Activated T-cell treated with anti-CD3 and anti-CD28 coated beads for 24 hours (primary cell): Measurements from ENCODE around the gene CHRNB1.
"Not testable (repeated sequence)": the region's sequence is repeated elsewhere in the genome, so short reads cannot be mapped to it uniquely, and the experiment has no call there.

Experiments used
- DNase-seq: peaks from one replicate; pipeline ENCODE4 v3.0.0-alpha.2; 2020; ENCODE audit warnings: low read depth

Gene CHRNB1

DNA sequence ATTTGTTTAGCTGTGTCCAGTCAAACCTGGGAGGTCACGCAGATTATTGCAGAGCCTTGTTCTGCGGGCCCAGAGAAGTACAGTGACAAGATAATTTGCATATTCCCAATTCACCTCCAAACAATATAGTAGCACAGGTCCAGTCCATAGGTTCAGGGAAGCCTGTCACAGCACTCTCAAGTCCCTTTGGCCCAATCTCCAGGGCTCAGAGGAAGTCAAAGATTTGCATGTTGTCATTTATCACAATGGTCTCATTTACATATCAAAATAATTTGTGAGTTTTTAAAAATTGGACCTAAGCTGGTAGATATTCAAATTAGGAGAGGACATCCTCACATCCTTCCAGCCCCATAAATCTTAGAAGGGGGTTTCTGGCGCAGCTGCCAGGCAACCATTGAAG is 22.6 kb downstream of the CHRNB1 start:
- no peak for DNase-seq

DNA sequence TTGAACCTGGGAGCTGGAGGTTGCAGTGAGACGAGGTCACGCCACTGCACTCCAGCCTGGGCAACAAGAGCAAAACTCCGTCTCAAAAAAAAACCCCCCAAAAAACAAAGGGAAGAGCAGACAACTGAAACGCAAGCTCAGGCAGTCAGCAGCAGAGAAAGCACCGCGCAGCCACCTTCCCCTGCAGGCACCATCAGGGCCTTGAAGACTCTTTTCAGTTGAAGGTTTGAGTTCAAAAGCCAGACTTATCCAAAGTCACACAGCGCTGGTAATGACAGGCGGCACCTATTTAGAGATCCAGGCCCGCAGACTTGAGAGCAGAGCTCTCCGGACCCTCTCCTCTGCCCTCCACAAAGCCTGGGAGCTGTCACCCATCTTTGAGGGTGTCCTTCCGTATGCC is 23.4 kb downstream of the CHRNB1 start:
- DNase-seq, result no peak

DNA sequence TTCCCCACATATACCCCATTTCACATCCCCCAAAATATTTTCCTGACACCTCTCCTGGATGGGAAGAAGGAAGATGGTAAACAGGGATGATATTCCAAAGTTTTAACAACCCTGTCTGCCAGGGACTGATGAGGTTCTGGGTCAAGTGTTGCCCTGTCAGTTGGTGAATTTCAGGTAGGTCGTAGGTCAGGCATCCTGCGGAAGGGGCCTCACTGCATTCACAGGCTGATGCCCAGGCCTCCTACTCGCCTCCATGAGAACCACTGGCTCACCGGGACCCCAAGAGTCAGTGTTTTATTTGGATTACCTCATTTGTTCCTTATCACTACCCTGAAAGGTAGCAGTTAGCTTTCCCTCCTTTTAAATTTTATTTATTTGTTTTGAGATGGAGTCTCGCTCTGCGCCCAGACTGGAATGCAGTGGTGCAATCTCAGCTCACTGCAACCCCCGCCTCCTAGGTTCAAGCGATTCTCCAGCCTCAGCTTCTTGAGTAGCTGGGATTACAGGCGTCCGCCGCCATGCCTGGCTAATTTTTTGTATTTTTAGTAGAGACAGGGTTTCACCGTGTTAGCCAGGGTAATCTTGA is 24.0 kb downstream of the CHRNB1 start:
- no peak for DNase-seq

DNA sequence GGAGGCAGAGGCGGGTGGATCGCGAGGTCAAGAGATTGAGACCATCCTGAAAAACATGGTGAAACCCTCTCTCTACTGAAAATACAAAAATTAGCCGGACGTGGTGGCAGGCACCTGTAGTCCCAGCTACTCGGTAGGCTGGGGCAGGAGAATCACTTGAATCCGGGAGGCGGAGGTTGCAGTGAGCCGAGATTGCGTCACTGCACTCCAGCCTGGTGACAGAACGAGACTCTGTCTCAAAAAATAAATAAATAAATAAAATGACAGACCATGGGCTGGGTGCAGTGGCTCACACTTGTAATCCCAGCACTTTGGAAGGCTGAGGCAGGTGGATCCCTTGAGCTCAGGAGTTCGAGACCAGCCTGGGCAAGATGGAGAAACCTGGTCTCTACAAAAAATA is 25.0 kb downstream of the CHRNB1 start:
- not testable (repeated sequence) for DNase-seq

DNA sequence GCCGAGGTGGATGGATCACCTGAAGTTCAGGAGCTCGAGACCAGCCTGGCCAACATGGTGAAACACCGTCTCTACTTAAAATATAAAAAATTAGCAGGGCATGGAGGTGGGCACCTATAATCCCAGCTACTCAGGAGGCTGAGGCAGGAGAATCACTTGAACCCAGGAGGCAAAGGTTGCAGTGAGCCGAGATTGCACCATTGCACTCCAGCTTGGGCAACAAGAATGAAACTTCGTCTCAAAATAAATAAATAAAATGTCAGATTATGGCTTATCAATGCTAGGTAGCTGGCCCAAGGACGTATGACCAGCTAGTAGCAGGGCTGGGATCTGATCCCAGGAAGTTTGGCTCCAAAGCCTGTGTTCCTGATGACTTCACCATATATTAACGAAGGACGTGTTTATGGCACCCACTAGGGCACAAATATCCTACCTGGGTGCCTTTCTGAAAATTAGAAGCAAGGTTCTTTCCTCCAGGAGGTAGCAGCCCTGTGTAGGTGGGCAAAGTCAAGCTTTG is 25.7 kb downstream of the CHRNB1 start:
- not testable (repeated sequence) for DNase-seq

DNA sequence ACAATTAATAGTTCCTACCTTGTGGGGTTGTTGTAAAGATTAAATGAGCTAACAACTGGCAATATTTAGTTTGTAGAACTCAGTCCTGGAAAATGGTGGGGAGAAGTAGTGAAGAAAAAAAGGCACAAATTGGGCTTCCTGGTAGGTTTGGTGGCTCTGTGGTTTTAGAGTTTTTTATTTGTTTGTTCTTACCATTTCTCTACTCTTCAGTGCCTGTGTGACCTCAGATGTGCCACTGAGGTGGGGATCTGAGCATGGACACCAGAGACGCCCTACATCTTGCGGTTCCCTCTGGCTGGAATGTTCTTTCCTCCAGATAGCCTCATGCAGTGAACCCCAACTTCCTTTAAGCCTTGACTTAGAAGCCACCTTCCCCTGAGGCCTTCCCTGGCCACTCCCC is 26.9 kb downstream of the CHRNB1 start:
- DNase-seq, result no peak

DNA sequence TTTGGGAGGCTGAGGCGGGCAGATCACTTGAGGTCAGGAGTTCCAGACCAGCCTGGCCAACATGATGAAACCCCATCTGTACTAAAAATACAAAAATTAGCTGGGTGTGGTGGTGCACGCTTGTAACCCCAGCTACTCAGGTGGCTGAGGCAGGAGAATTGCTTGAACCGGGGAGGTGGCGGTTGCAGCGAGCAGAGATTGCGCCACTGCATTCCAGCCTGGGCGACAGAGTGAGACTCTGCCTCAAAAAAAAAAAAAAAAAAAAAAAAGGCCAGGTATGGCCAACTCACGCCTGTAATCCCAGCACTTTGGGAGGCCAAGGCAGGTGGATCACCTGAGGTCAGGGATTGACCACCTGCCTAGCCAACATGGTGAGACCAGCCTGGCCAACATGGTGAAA is 29.9 kb downstream of the CHRNB1 start:
- DNase-seq, result not testable (repeated sequence)

DNA sequence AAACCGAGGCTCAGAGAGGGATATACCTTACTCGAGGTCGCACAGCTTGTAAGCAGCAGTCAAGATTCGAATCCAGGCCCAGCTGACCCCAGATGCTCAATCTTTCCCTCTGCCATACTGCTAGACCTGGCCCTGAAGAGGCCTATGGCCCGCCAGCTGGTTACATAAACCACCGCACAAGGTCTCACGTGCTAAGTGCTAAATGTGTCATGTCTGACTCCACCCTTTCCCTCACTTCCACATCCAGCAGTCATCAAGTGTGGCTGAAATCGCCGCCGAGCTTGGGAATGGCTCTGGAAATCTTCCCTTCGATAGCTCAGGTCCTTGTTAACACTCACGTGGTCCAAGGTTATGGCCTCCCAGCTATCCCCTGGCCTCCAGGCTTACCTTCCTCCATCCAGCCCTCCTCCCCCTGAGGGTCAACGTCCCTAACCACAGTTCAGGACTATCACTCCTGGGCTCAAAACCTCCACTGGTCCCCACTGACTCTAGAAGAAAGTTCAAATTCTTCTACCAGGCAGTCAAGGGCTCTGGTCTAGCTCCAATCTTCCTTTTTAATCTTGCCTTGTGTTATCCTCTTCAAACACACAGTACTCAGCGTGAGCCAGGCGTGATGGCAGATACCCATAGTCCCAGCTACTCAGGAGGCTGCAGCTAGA is 31.0 kb downstream of the CHRNB1 start:
- no peak for DNase-seq

DNA sequence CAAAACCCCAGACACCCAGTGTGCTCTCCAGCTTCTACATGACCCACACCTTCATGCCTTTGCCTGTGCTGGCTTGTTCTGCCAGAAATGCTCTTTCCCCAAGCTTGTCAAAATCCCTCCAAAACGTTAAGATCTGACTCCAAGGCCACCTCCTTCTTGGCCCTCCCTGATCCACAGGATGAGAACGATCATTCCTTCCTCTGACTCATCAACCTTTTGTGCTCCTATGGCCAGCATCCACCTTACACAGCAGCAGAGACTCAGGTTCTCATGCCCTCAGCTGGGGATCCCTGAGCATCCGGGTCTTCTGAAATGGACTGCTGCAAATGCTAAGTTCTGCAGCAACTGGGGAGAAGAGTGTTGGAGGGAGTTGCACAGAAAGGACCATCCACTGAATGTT is 31.6 kb downstream of the CHRNB1 start:
- DNase-seq, result no peak

DNA sequence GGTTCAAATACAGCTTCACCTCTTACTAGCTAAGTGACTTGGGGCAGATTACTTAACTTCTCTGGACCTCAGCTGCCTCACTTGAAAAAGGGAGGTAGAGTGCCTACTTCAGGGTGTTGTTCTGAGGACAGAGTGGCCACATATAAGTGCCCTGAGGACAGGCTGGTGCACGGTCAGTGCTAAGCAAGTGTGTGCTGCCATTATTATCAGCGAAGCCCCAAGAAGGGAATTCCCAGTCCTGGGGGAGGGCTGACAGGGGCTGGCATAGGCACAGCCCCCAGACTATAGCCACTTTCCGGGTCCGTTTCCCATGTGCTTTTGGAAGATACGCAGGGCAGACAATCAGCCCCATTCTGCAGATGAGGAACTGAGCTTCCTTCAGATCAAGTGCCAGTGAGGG is 32.1 kb downstream of the CHRNB1 start:
- no peak for DNase-seq

DNA sequence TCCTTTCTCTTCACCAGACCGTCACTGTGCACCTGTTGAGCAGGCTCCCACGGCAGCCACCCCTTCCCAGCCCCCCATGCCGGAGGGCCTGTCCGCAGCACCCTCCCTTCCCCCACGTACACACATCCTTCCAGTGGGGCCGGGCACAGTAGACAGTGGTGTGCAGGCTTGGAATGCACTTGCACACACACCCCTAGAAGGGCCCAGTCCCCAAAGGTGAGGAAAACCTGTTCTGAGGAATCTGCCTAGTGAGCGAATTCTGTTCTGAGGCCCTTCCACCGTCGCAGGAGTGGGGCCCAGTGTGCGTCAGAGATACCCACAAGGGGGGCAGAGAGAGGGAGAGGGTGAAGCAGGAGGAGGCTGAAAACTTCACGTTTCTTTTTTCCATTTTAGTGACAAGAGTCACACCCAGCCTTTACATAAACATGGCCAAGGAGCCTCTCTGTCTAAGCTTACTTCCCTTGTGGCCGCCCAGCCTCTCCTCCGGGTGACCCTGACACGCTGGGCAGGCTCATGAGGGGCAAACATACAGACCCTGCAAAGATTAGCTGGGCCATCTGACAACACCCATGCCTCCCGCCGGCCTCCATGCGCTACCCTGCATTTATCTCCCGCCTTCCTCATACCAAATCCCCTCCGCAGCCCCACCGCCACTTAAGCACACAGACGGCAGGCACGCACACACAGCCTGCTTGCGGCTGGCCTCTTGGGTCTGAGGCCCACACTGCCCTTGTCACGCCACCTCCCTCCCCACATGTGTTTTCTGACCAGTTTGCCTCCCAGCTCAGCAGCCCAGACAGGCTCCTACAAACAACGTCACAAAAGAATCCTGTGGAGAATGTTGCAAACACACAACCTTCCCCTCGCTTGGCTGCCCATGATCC is 32.8 kb downstream of the CHRNB1 start:
- no peak for DNase-seq

DNA sequence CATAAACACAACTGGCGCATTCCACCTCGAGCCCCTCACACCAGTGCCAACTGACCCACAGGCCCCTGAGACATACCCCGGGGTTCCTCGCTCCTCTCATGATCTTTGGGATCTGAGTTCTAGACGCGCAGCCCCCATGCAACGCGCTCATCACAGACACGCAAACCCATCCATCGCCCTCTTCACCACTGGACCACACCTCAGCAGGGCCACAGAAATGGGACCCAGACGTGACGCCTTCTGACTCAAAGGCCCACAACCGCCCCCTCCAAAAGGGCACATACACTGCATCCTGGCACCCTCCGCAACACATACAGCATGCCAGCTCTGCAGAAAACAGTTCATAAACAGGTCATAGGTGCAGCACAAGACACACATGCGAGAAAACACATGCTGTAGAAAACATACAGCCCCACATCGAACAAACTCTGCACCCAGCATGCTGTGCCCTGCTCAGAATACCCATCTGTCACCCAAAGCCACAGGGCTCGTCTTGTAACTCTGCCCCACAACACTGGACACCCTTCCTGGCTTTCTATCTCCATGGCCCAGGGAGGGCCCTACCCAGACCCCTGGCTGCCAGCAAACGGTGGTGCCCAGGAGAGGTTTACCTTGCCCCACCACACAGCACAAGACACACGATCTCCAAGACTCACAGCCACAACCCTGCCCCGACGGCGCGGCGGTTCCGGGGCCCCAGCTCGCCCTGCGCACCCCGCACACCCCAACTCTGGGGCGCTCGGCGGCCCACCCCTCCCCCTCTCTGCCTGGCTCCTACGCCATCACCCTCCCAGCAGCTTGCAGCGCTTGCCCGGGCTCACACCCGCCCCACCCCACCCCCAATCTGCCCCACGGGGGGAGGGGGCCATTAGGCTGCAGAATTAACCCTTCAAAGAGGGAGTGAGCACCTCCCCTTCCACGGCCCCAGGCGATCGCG is 33.7 kb downstream of the CHRNB1 start:
- DNase-seq, result peak; percentile 34

DNA sequence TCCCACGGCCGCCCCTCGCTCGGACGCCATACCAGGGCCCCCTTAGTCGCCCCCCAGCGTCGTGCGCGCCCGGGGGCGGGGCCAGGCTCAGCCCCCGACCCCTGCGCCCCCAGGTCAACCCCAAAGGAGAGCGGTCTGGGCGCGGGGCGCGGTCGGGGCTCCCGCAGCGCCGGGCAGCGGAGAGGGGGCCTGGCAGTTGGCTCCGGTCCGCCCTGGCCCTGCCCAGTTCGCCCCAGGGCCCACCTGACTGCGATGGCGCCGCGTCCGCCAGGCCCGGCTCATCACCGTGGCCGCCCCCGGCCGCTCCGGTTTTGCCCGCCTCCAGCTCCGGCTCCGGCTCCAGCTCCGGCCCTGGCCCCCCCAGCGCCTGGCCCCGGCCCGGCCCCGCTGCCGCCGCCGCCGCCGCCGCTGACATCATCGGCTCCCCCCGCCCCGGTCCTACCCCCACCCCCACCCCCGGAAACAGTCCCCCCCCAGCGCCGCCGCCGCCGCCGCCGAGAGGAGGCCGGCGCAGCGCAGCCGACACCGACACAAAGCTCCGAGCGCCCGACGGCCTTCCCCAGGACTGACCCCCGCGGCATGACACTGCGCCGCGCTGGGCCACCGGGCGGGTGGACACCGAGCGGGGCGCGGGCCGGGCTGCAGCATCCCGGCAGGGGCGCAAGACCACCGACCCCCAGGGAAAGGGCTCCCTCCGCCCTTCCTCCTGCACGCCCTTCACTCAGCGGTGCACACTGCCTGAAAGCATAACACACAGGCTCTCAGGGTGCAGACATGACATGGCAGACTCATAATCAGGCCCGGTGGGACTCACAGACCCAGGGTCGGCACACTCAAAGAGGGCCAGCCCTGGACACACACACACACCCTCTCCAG is 34.6 kb downstream of the CHRNB1 start, which contains the start of gene ZBTB4:
ZBTB4 (minus strand) TSS at position 419 of the 876 bp plus-strand sequence. CDS start 12,830 bp downstream, outside the sequence.
- peak; percentile 43 for DNase-seq

DNA sequence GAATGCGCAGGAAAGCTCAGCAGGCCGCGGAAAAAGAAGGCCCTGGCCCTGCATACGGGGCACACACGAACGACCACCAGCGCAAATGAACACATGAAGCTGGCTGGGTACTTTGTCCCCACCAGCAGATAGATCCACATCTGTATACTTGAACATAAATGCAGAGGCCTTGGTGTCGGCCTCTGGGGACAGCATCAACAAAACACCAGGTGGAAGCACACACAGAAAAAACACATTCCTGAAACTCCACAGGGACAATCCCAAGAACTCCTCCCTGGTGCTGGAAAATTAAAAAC is 35.2 kb downstream of the CHRNB1 start:
- DNase-seq, result no peak

DNA sequence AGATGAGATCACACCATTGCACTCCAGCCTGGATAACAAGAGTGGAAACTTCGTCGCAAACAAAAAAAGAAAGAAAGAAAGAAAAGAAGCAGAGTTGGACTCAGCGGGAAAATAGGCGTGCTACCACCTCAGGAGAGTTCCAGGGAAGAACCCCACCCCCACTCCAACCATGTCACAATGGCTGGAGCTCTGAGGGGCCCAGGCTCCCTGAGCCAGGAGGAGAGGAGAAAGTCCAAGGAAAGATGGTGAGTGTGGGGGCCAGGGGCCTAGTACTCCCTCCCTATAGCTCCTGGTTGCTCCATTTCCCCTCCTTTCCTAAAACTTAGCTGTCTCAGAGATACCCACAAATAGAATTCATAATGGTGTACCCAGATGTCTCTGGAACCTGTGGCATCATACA is 36.4 kb downstream of the CHRNB1 start, which contains the start of gene SLC35G6:
SLC35G6 (plus strand) TSS at position 172 of the 400 bp plus-strand sequence; CDS start at position 243, 71 bp downstream.
- DNase-seq, result not testable (repeated sequence)

DNA sequence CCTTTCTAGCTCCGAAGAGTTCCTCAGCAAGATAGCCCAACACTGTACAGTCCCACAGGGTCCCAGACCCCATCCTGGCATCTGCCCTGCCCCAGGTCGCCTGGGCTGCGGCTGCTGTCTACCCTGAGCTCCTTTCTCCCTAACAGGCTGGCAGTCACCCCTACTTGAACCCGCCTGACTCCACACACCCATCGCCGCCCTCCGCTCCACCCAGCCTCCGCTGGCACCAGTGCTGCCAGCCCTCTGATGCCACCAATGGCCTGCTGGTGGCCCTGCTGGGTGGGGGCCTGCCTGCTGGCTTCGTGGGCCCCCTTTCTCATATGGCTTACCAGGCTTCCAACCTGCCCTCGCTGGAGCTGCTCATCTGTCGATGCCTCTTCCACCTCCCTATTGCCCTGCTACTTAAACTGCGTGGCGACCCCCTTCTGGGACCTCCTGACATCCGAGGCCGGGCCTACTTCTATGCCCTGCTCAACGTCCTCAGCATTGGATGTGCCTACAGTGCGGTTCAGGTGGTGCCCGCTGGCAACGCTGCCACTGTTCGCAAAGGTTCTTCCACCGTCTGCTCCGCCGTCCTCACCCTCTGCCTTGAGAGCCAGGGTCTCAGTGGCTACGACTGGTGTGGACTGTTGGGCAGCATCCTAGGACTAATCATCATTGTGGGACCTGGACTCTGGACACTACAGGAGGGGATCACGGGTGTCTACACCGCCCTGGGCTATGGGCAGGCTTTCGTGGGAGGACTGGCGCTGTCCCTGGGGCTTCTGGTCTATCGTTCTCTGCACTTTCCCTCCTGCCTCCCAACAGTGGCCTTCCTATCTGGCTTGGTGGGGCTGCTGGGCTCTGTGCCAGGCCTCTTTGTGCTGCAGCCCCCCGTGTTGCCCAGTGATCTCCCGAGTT is 37.2 kb downstream of the CHRNB1 start:
- DNase-seq, result not testable (repeated sequence)

DNA sequence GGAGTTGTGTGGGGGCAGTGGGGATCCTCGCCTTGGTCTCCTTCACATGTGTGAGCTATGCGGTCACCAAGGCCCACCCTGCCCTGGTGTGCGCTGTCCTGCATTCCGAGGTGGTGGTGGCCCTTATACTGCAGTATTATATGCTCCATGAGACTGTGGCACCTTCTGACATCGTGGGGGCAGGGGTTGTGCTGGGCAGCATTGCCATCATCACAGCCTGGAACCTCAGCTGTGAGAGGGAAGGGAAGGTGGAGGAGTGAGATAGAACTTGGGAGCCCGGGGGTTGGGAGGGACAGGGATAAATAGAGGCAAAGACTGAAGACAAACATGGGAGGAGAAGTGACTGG is 37.9 kb downstream of the CHRNB1 start:
- not testable (repeated sequence) for DNase-seq

DNA sequence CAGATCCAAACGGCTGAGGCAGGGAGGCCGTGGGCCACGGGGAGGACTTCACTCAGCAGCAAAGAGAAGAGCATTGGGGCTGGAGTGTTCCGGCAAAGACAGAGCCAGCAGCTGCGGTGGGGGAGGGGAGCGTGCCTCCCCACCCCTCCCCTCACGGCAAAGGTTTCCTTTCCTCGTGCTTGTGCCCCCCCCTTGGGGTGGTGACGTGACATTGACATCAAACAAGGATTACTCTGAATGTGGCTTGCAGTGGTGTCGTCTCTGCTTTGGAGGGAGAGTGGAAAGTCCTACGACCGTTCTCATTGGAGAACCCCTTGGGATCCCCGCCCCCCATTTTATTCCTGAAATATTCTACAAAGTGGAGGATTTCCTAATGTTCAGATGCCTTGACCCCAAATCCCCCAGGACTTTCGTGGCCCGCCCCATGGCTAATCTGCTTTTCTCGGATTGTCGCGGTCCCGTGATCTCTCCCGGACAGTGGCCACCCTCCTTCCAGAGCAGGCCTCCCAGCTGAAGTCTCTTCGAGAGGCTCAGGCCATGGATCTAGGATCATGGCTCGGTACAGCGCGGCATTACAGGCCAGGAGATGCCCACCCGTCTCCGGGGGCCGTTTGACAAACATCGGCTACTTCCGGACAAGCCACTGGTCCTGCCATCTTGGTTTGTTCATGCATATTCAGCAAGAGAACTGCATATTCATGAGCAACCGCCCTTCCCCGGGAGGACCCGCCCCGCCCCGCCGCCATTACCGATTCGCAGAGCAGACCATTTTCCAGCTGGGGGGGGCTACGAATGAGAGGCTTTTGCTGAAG is 38.6 kb downstream of the CHRNB1 start:
- peak; percentile 84 for DNase-seq
